NOMO-1 treated with DMSO at 0.1 percent for 48 hours (cell line): ENCODE results near the gene PTPRN2.
"Not testable (repeated sequence)": the region's sequence is repeated elsewhere in the genome, so short reads cannot be mapped to it uniquely, and the experiment has no call there.

ENCODE experiments used
- DNase-seq: peaks from one replicate; lab custom pipeline; 2025; ENCODE audit not compliant: unreplicated experiment; lab: John Stamatoyannopoulos, UW

The PTPRN2 gene

GRCh38 chr7:157495594-157495993 is 1092.0 kb downstream of the PTPRN2 start:
- DNase-seq = no peak

- no peak for DNase-seq
These were observed 1092.5 kb downstream of the PTPRN2 start for GRCh38 chr7:157495177-157495553.

- no peak for DNase-seq
These were observed 1093.0 kb downstream of the PTPRN2 start for GRCh38 chr7:157494506-157495176.

- DNase-seq = no peak
These were observed 1093.8 kb downstream of the PTPRN2 start for GRCh38 chr7:157493776-157494175.

- no peak for DNase-seq
These were observed 1094.6 kb downstream of the PTPRN2 start for GRCh38 chr7:157493017-157493416.

- DNase-seq = peak; percentile 95
These were observed 1097.1 kb downstream of the PTPRN2 start for GRCh38 chr7:157490465-157490912.

- not testable (repeated sequence) for DNase-seq
These were observed 1097.8 kb downstream of the PTPRN2 start for GRCh38 chr7:157489870-157490269.
